HG03571 (cell line): Measurements from ENCODE around the gene RSAD1.

Experiments used
- ATAC-seq: cut with Tn5 transposase; IDR thresholded peaks from one replicate; pipeline ENCODE4 v1.9.1; 2021; ENCODE audit not compliant: unreplicated experiment

RSAD1 gene

GRCh38 chr17:50517011-50517410 is 38.4 kb downstream of the RSAD1 start:
- ATAC-seq, result no peak

- no peak for ATAC-seq
Observed at GRCh38 chr17:50517504-50518383, 39.1 kb downstream of the RSAD1 start.

GRCh38 chr17:50518384-50519023 is 39.8 kb downstream of the RSAD1 start:
- ATAC-seq, result no peak

GRCh38 chr17:50519141-50519834 is 40.6 kb downstream of the RSAD1 start:
- ATAC-seq, result no peak

GRCh38 chr17:50520483-50520882 is 41.8 kb downstream of the RSAD1 start:
- no peak for ATAC-seq

- no peak for ATAC-seq
Observed at GRCh38 chr17:50521514-50521913, 42.9 kb downstream of the RSAD1 start.

- ATAC-seq, result no peak
Observed at GRCh38 chr17:50522766-50523165, 44.1 kb downstream of the RSAD1 start.

GRCh38 chr17:50523208-50523607 is 44.5 kb downstream of the RSAD1 start:
- ATAC-seq, result no peak

- no peak for ATAC-seq
Observed at GRCh38 chr17:50524838-50525237, 46.2 kb downstream of the RSAD1 start.

- ATAC-seq, result no peak
Observed at GRCh38 chr17:50527155-50527762, 48.6 kb downstream of the RSAD1 start.

GRCh38 chr17:50527949-50528474 is 49.4 kb downstream of the RSAD1 start:
- no peak for ATAC-seq

- no peak for ATAC-seq
Observed at GRCh38 chr17:50529849-50530248, 51.2 kb downstream of the RSAD1 start.

GRCh38 chr17:50531428-50532025 is 52.9 kb downstream of the RSAD1 start:
- ATAC-seq, result no peak

GRCh38 chr17:50532452-50533024 is 53.9 kb downstream of the RSAD1 start, which contains the start of gene EPN3:
TSS of gene EPN3 (plus strand) at chr17:50532735. CDS start at chr17:50536557, 3,822 bp downstream.
- ATAC-seq, result no peak

GRCh38 chr17:50533185-50533584 is 54.5 kb downstream of the RSAD1 start:
- no peak for ATAC-seq

GRCh38 chr17:50533720-50534148 is 55.1 kb downstream of the RSAD1 start:
- ATAC-seq, result no peak

- no peak for ATAC-seq
Observed at GRCh38 chr17:50534222-50534978, 55.7 kb downstream of the RSAD1 start.

- ATAC-seq, result no peak
Observed at GRCh38 chr17:50534979-50535326, 56.3 kb downstream of the RSAD1 start.

- ATAC-seq, result no peak
Observed at GRCh38 chr17:50535407-50535806, 56.7 kb downstream of the RSAD1 start.
